AG09319 (cell line): ENCODE measurements around the gene IRF6.

Experiments
- DNase-seq: peaks from one replicate; pipeline ENCODE4 v3.0.0-alpha.2; 2010; ENCODE audit warnings: low read depth; ENCODE audit errors: extremely low read depth
- CTCF ChIP-seq: IDR thresholded peaks from 2 replicates; pipeline ENCODE4 v1.5.1; 2011; ENCODE audit warnings: low read depth, mild to moderate bottlenecking, inconsistent platforms, low read length, moderate library complexity

Gene IRF6

GRCh38 chr1:209845408-209845725, 39.4 kb upstream of the IRF6 start:
- no peak for DNase-seq
- TF ChIP-seq CTCF: no peak

GRCh38 chr1:209844695-209845407, 38.9 kb upstream of the IRF6 start:
- no peak for DNase-seq
- no peak for TF ChIP-seq CTCF

- DNase-seq: no peak
- no peak for TF ChIP-seq CTCF
Observed at GRCh38 chr1:209840611-209841010, 34.7 kb upstream of the IRF6 start.

GRCh38 chr1:209839875-209840546, 34.1 kb upstream of the IRF6 start:
- peak; percentile 72 for DNase-seq
- TF ChIP-seq CTCF: no peak

- no peak for DNase-seq
- TF ChIP-seq CTCF: no peak
Observed at GRCh38 chr1:209838537-209838936, 32.6 kb upstream of the IRF6 start.

GRCh38 chr1:209837671-209838070, 31.7 kb upstream of the IRF6 start:
- TF ChIP-seq CTCF: no peak
- no peak for DNase-seq

- no peak for DNase-seq
- no peak for TF ChIP-seq CTCF
Observed at GRCh38 chr1:209835782-209836298, 29.9 kb upstream of the IRF6 start.
